Measurements from ENCODE around the gene ANKRD12.

ANKRD12 gene

GRCh38 chr18:9189491-9189890, 52.9 kb downstream of the ANKRD12 start:
- no peak overlapping the region for H3K9ac ChIP-seq (ENCODE audit: low read depth, low read length)
- 90% methylated on average over 2 of the region's 2 CpGs for WGBS
- no peaks in the 10 kb centered on the region for H3K4me1 ChIP-seq (ENCODE audit: insufficient read depth, low read length)
- no peaks in the 10 kb centered on the region for H3K9me3 ChIP-seq (ENCODE audit: insufficient read depth, low read depth, low read length)
- no peaks in the 10 kb centered on the region for H3K27me3 ChIP-seq (ENCODE audit: insufficient read depth, low read length)
- peaks cover 9% of the 10 kb centered on the region; the same call in 1 of the 2 replicates for H3K36me3 ChIP-seq (ENCODE audit: insufficient read depth, low read length)
- H3K4me3 ChIP-seq (ENCODE audit: low read length), result no peak overlapping the region
- H3K27ac ChIP-seq (ENCODE audit: low read depth, low read length), result no peak overlapping the region

- H3K27ac ChIP-seq (ENCODE audit: low read depth, low read length), result no peak overlapping the region
- no peak overlapping the region for H3K4me3 ChIP-seq (ENCODE audit: low read length)
- no peaks in the 10 kb centered on the region for H3K9me3 ChIP-seq (ENCODE audit: insufficient read depth, low read depth, low read length)
- no peaks in the 10 kb centered on the region for H3K4me1 ChIP-seq (ENCODE audit: insufficient read depth, low read length)
- no peak overlapping the region for H3K9ac ChIP-seq (ENCODE audit: low read depth, low read length)
- H3K36me3 ChIP-seq (ENCODE audit: insufficient read depth, low read length), result peaks cover 25% of the 10 kb centered on the region
- H3K27me3 ChIP-seq (ENCODE audit: insufficient read depth, low read length), result no peaks in the 10 kb centered on the region
- WGBS, result 93% methylated on average over 2 of the region's 2 CpGs
Observed at GRCh38 chr18:9191658-9192256, 55.2 kb downstream of the ANKRD12 start.

GRCh38 chr18:9193031-9193430, 56.5 kb downstream of the ANKRD12 start:
- no peaks in the 10 kb centered on the region for H3K27me3 ChIP-seq (ENCODE audit: insufficient read depth, low read length)
- H3K9me3 ChIP-seq (ENCODE audit: insufficient read depth, low read depth, low read length), result no peaks in the 10 kb centered on the region
- 94% methylated on average over 2 of the region's 2 CpGs for WGBS
- no peak overlapping the region for H3K9ac ChIP-seq (ENCODE audit: low read depth, low read length)
- H3K4me3 ChIP-seq (ENCODE audit: low read length), result no peak overlapping the region
- peaks cover 22% of the 10 kb centered on the region for H3K36me3 ChIP-seq (ENCODE audit: insufficient read depth, low read length)
- H3K4me1 ChIP-seq (ENCODE audit: insufficient read depth, low read length), result 0 out of 2 replicates have a peak, but pooled peaks cover 4% of the 10 kb centered on the region
- H3K27ac ChIP-seq (ENCODE audit: low read depth, low read length), result no peak overlapping the region

GRCh38 chr18:9196568-9196967, 60.0 kb downstream of the ANKRD12 start:
- H3K4me3 ChIP-seq (ENCODE audit: low read length), result no peak overlapping the region
- H3K27ac ChIP-seq (ENCODE audit: low read depth, low read length), result no peak overlapping the region
- H3K36me3 ChIP-seq (ENCODE audit: insufficient read depth, low read length), result peaks cover 16% of the 10 kb centered on the region
- 95% methylated on average over 4 of the region's 4 CpGs for WGBS
- H3K4me1 ChIP-seq (ENCODE audit: insufficient read depth, low read length), result peaks cover 18% of the 10 kb centered on the region
- no peaks in the 10 kb centered on the region for H3K27me3 ChIP-seq (ENCODE audit: insufficient read depth, low read length)
- H3K9me3 ChIP-seq (ENCODE audit: insufficient read depth, low read depth, low read length), result no peaks in the 10 kb centered on the region
- no peak overlapping the region for H3K9ac ChIP-seq (ENCODE audit: low read depth, low read length)

- Histone ChIP-seq H3K4me1 (ENCODE audit: insufficient read depth, low read length) (peaks cover 24% of the 10 kb centered on the region), H3K27ac (ENCODE audit: low read depth, low read length) (no peak overlapping the region), H3K9ac (ENCODE audit: low read depth, low read length) (no peak overlapping the region), H3K9me3 (ENCODE audit: insufficient read depth, low read depth, low read length) (no peaks in the 10 kb centered on the region), H3K27me3 (ENCODE audit: insufficient read depth, low read length) (no peaks in the 10 kb centered on the region), H3K4me3 (ENCODE audit: low read length) (no peak overlapping the region), H3K36me3 (ENCODE audit: insufficient read depth, low read length) (peaks cover 25% of the 10 kb centered on the region)
Observed at GRCh38 chr18:9199681-9200080, 63.1 kb downstream of the ANKRD12 start.

- H3K9ac ChIP-seq (ENCODE audit: low read depth, low read length), result no peak overlapping the region
- H3K27me3 ChIP-seq (ENCODE audit: insufficient read depth, low read length), result no peaks in the 10 kb centered on the region
- peak overlapping the region; percentile 16; the same call in 1 of the 2 replicates for H3K27ac ChIP-seq (ENCODE audit: low read depth, low read length)
- WGBS, result 43% methylated on average over 1 of the region's 2 CpGs
- H3K4me3 ChIP-seq (ENCODE audit: low read length), result 0 out of 2 replicates have a peak overlapping the region, but pooled peaks have one; percentile 10
- peaks cover 24% of the 10 kb centered on the region for H3K4me1 ChIP-seq (ENCODE audit: insufficient read depth, low read length)
- peaks cover 14% of the 10 kb centered on the region; the same call in 1 of the 2 replicates for H3K36me3 ChIP-seq (ENCODE audit: insufficient read depth, low read length)
- H3K9me3 ChIP-seq (ENCODE audit: insufficient read depth, low read depth, low read length), result no peaks in the 10 kb centered on the region
Observed at GRCh38 chr18:9201224-9201623, 64.6 kb downstream of the ANKRD12 start.

GRCh38 chr18:9204659-9205058, 68.1 kb downstream of the ANKRD12 start:
- peaks cover 25% of the 10 kb centered on the region for H3K36me3 ChIP-seq (ENCODE audit: insufficient read depth, low read length)
- H3K27me3 ChIP-seq (ENCODE audit: insufficient read depth, low read length), result no peaks in the 10 kb centered on the region
- 89% methylated on average over 5 of the region's 5 CpGs for WGBS
- H3K9ac ChIP-seq (ENCODE audit: low read depth, low read length), result no peak overlapping the region
- no peak overlapping the region for H3K27ac ChIP-seq (ENCODE audit: low read depth, low read length)
- H3K4me3 ChIP-seq (ENCODE audit: low read length), result no peak overlapping the region
- no peaks in the 10 kb centered on the region for H3K9me3 ChIP-seq (ENCODE audit: insufficient read depth, low read depth, low read length)
- peaks cover 20% of the 10 kb centered on the region for H3K4me1 ChIP-seq (ENCODE audit: insufficient read depth, low read length)

GRCh38 chr18:9206421-9206820, 69.8 kb downstream of the ANKRD12 start:
- Histone ChIP-seq H3K9me3 (ENCODE audit: insufficient read depth, low read depth, low read length) (no peaks in the 10 kb centered on the region), H3K27me3 (ENCODE audit: insufficient read depth, low read length) (no peaks in the 10 kb centered on the region), H3K4me3 (ENCODE audit: low read length) (no peak overlapping the region), H3K4me1 (ENCODE audit: insufficient read depth, low read length) (peaks cover 7% of the 10 kb centered on the region), H3K36me3 (ENCODE audit: insufficient read depth, low read length) (peaks cover 34% of the 10 kb centered on the region), H3K9ac (ENCODE audit: low read depth, low read length) (no peak overlapping the region), H3K27ac (ENCODE audit: low read depth, low read length) (no peak overlapping the region)
- WGBS, result 99% methylated on average over 2 of the region's 3 CpGs

- Histone ChIP-seq H3K9me3 (ENCODE audit: insufficient read depth, low read depth, low read length) (no peaks in the 10 kb centered on the region), H3K27ac (ENCODE audit: low read depth, low read length) (no peak overlapping the region), H3K36me3 (ENCODE audit: insufficient read depth, low read length) (peaks cover 51% of the 10 kb centered on the region), H3K4me3 (ENCODE audit: low read length) (no peak overlapping the region), H3K27me3 (ENCODE audit: insufficient read depth, low read length) (no peaks in the 10 kb centered on the region), H3K4me1 (ENCODE audit: insufficient read depth, low read length) (no peaks in the 10 kb centered on the region), H3K9ac (ENCODE audit: low read depth, low read length) (no peak overlapping the region)
- 96% methylated on average over 3 of the region's 4 CpGs for WGBS
Observed at GRCh38 chr18:9209279-9209678, 72.7 kb downstream of the ANKRD12 start.

GRCh38 chr18:9210966-9211365, 74.4 kb downstream of the ANKRD12 start:
- Histone ChIP-seq H3K4me3 (ENCODE audit: low read length) (no peak overlapping the region), H3K4me1 (ENCODE audit: insufficient read depth, low read length) (no peaks in the 10 kb centered on the region), H3K27ac (ENCODE audit: low read depth, low read length) (no peak overlapping the region), H3K36me3 (ENCODE audit: insufficient read depth, low read length) (peaks cover 50% of the 10 kb centered on the region), H3K27me3 (ENCODE audit: insufficient read depth, low read length) (no peaks in the 10 kb centered on the region), H3K9ac (ENCODE audit: low read depth, low read length) (no peak overlapping the region), H3K9me3 (ENCODE audit: insufficient read depth, low read depth, low read length) (no peaks in the 10 kb centered on the region)
- WGBS, result 94% methylated on average over 1 of the region's 2 CpGs

- H3K4me1 ChIP-seq (ENCODE audit: insufficient read depth, low read length), result no peaks in the 10 kb centered on the region
- no peaks in the 10 kb centered on the region for H3K9me3 ChIP-seq (ENCODE audit: insufficient read depth, low read depth, low read length)
- no peak overlapping the region for H3K27ac ChIP-seq (ENCODE audit: low read depth, low read length)
- WGBS, result no CpG with 5 or more reads among the region's 1 CpG
- H3K4me3 ChIP-seq (ENCODE audit: low read length), result no peak overlapping the region
- no peak overlapping the region for H3K9ac ChIP-seq (ENCODE audit: low read depth, low read length)
- H3K27me3 ChIP-seq (ENCODE audit: insufficient read depth, low read length), result no peaks in the 10 kb centered on the region
- peaks cover 60% of the 10 kb centered on the region for H3K36me3 ChIP-seq (ENCODE audit: insufficient read depth, low read length)
Observed at GRCh38 chr18:9211955-9212354, 75.4 kb downstream of the ANKRD12 start.
